GM19324 (cell line): ENCODE measurements around the gene TSPAN19.

Source experiments
- ATAC-seq: cut with Tn5 transposase; IDR thresholded peaks from one replicate; pipeline ENCODE4 v1.9.1; 2021; ENCODE audit warnings: mild to moderate bottlenecking, moderate library complexity; ENCODE audit not compliant: unreplicated experiment, low FRiP score

The TSPAN19 gene

GRCh38 chr12:85004204-85004603 is 31.9 kb downstream of the TSPAN19 start:
- no peak for ATAC-seq

- ATAC-seq, result no peak
Observed at GRCh38 chr12:85002778-85003296, 33.2 kb downstream of the TSPAN19 start.

DNA sequence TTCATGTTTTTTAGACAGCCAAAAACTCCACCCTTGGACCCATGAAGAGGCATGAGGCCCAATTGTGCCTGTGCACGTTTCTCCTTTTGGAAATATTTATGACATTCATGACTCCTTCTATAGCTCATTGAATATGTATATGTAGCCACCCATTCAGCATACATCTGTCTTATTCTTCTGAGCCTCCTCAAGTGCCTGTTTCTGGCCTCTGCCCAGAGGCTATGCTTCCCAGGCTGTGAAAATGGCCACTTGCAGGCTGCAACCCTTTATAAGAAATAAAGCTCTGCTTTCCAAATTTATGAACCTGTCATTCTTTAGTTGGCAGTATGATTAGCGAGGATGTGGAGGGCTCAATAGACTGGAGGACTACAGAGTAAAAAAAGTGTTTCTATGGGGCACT is 35.3 kb downstream of the TSPAN19 start:
- no peak for ATAC-seq

DNA sequence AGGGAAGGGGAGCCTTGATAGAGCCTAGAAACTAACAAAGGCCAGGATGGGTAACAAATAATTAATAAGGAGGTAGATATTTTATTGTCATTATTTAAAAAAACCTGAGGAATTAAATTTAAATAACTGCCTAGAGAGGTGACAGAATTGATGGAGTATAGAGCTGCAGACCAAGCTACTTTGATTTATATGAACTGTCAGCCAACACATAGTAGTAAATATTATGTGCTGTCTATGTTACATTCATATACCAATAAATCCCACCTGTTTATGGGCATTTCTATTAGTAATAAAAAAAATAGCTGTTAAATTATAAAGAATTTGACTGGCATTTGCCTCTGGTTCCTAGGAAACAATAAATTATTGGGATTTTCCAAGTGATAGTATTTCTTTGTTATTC is 37.7 kb downstream of the TSPAN19 start:
- ATAC-seq, result no peak

- no peak for ATAC-seq
Observed at GRCh38 chr12:84996759-84997158, 39.3 kb downstream of the TSPAN19 start.

DNA sequence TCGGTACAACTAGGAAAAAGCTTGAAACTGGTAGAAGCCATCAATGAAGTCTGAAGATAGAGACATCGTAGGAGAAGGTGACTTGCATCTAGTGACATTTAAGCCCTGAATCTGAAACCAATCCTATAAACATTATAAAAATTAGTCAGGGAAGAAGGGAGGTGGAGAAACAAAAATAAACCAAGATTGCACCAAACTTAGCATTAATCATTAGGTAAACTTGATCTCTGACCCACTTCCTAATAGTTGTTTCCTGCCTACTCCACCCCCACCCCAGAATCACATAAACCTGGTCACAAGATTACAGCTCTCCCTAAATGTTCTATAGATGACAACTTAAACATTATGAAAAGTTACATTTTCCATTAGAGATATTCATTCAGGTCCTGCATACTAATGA is 40.4 kb downstream of the TSPAN19 start:
- ATAC-seq, result no peak

- ATAC-seq, result no peak
Observed at GRCh38 chr12:84994426-84994825, 41.7 kb downstream of the TSPAN19 start.

DNA sequence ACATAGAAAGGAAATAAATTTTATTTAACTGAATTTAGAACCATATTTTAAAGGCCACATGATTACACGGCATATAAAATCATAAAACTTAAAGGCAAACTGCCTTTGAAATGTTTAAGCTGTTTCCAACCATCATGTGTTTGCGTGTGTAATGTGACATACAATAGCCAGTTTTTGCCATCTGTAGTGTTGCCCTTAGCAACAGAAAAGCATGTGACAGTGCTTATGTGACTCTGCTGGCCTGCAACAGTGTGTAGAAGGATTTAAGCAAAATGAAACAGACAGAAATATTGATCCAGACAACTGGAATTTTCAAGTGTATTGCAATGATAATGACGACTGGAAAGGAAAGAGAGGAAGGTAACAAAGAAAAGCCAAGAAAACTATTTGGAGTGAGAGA is 49.5 kb downstream of the TSPAN19 start:
- no peak for ATAC-seq

DNA sequence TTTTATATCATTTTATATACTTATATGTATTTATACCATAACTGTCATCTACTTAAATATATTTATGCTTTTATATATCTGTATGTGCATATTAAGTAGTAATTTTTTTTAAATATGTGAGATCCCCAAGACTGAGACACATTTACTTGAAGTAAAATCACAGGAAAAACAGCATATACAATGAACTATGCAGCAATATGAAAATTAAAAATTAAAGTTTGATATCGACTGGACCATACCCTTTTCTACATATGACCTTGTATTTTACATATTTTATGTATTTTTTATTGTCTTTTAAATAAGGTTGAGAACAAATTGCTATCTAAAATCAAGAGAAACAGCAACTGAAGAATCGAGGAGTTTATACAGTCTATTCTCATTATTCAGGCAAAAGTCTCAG is 50.0 kb downstream of the TSPAN19 start:
- no peak for ATAC-seq

DNA sequence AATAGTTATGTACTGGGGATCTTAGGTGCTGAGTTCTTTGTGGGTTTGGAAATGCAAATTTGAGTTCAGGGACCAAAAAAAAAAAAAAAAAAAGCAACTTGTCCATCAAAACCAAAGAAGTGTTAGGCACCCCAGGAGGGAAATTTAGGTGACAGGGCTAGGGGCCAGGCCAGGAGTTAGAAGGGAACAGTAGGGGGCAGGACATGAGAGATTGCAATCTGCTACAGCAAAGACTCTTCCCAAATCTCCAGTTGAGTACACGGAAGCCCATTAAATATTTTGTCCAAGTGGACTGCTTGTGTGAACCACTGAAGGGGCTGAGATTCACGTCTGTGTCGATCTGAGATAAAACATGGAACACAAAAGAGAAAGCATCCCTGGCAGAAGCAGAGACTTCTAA is 52.8 kb downstream of the TSPAN19 start:
- no peak for ATAC-seq

DNA sequence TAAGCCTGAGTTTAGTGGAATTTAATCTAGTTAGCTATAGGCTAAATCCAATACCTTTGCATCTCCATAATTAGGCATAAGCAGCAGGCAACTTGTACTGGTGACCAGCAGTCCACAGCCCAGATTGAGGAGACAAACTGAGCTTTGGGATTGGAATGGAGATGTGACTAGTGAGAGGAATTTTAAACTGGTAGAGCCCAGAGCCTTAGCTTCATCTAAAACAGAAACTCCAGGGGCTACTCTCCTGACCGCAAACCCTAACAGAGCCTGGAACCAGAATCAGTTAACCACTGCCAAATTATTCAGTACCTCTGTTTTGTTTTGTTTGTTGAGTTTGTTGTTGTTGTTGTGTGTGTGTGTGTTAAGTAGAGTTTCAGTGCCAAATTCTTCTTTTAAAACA is 53.2 kb downstream of the TSPAN19 start:
- ATAC-seq, result no peak

- ATAC-seq, result no peak
Observed at GRCh38 chr12:84978921-84979320, 57.2 kb downstream of the TSPAN19 start.

GRCh38 chr12:84976133-84976532 is 59.9 kb downstream of the TSPAN19 start:
- no peak for ATAC-seq

DNA sequence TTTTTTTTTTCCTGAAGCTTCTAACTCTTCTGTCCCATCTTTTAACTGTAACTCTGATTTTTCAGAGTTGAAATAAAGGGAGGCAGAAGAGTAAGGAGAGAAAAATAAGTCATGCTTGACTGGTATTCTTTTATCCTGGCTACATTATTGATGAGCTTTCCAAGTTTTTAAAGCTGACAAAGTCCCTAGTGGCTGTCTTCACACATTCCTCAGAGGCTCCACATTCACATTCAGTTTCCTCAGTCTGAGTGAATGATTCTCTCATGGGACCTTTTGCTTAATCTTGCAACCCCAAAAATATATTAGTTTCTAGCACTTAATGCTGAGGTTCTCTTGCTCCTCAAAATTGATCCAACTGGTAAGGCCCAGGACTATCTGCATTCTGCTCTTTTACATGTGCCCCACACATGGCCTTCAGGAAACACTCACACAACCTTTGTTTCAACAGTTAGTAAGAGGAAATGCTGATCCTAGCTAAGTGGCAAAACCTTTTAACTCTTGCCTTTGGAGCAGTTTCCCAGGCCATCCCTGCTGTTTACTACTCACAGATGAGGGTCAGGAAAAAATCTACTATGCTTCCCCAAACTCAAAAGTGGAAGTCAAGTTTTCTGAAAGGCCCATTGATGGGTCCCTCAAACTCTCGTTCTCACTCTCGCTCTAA is 61.8 kb downstream of the TSPAN19 start:
- no peak for ATAC-seq

DNA sequence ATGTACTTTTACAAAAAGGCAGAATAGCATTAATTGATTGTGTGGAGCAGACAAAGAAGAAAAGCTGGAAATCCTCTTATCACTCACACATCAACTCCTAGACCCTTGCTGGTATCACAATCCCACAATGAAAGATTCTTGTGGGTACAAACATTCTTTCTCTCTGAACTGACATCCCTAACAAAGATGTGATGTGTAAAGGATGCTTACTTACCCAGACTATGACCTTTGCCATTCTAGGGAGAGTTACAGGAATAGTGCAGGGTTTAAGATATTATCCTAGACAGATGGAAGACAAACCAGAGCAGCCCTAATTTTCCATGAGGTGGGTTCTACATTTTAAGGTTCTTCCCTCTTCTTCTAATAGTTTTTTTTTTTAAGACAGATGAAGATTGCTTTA is 63.1 kb downstream of the TSPAN19 start:
- no peak for ATAC-seq

DNA sequence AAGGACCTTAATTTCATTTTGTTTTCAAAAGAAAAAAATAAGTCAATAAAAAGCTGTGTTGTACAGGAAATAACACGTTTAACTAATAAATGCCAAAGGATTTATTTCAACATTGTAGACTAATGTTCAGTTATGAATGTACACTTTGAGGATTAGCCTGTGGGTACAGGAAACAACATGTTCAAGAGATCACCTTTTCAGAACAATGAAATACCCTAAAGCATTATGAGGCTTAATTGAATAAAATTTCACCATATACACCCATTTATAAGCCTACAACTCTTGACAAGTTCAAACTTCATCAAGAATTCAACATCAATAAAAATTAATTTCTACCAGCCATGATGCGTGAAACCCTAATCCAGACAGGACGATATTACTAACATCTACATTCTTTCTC is 66.9 kb downstream of the TSPAN19 start:
- no peak for ATAC-seq
